HG02588 (cell line): ENCODE data around the gene DEGS1.
"Not testable (repeated sequence)": the region's sequence is repeated elsewhere in the genome, so short reads cannot be mapped to it uniquely, and the experiment has no call there.

Experiments
- ATAC-seq: cut with Tn5 transposase; IDR thresholded peaks from one replicate; pipeline ENCODE4 v1.9.1; 2021; ENCODE audit warnings: mild to moderate bottlenecking, moderate library complexity; ENCODE audit not compliant: unreplicated experiment

Gene DEGS1

DNA sequence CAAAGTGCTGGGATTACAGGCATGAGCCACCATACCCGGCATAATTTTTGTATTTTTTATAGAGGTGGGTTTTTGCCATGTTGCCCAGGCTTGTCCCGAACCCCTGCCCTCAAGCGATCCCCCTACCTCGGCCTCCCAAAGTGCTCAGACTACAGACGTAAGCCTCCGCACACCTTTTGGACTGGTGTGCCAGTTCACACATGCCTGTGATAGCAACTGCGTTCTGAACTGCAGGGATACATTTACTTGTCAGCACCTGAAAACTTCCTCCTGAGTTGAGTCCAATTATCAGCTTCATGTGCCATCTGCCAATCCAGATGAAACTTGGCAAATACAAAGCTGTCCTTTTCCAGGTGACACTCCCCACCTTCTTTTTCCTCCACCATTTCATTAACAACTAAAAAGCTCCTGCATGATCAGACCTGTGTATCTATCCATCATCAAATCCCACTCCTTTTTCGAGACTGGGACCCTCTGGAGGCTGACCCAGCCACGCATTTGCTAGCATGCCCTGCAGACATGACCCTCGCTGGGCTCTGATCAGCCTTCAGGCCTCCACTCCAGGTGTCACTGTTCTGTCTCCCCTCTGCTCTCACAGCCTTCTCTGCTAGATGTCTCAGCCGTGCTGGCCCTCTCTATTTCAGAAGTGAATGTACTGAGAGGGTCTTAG, 2.1 kb upstream of the DEGS1 start:
- no peak for ATAC-seq

DNA sequence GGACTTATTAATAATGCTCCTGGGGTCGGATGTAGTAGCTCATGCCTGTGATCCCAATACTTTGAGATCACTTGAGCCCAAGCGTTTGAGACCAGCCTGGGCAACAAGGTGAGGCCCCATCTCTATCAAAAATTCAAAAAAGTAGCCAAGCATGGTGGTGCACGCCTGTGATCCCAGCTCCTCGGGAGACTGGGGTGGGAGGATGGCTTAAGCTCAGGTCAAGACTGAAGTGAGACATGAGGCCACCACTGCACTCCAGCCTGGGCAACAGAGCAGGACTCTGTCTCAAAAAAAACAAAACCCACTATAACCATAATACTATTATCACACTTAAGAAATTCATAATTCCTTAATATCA, 1.6 kb upstream of the DEGS1 start:
- no peak for ATAC-seq

GRCh38 chr1:224182057-224182865, 779 bp upstream of the DEGS1 start:
- ATAC-seq = peak; percentile 27

- ATAC-seq = peak; percentile 58
These were observed 712 bp downstream of the DEGS1 start for GRCh38 chr1:224183591-224184312.

- ATAC-seq = no peak
These were observed 2.2 kb downstream of the DEGS1 start for GRCh38 chr1:224185208-224185607.

- no peak for ATAC-seq
These were observed 5.2 kb downstream of the DEGS1 start for GRCh38 chr1:224188286-224188685.

- ATAC-seq = no peak
These were observed 6.5 kb downstream of the DEGS1 start for GRCh38 chr1:224189561-224189960.

GRCh38 chr1:224192082-224192788, 9.2 kb downstream of the DEGS1 start:
- ATAC-seq = no peak

DNA sequence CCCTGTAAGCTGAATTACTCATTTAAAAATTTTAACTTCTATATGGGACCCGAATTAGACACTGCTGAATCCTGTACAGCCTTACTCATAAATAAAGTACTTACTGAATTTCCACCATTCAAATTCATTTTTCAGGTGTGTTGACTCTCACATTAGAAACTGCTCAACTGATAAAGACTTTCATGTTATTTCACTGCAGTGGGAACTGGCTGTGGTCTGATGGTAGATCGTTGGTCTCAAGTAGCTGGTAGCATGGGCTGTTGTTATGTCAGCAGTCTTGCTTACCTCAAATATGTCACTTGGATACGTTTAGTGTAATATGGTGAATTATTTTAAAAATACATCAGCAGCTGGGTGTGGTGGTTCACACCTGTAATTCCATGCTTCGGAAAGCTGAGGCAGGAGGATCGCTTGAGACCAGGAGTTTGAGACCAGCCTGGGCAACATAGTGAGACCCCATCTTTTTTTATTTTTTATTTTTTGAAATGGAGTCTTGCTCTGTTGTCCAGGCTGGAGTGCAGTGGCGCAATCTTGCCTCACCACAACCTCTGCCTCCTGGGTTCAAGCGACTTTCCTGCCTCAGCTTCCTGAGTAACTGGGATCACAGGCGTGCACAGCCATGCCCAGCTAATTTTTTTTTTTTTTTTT, 10.4 kb downstream of the DEGS1 start:
- ATAC-seq = no peak

DNA sequence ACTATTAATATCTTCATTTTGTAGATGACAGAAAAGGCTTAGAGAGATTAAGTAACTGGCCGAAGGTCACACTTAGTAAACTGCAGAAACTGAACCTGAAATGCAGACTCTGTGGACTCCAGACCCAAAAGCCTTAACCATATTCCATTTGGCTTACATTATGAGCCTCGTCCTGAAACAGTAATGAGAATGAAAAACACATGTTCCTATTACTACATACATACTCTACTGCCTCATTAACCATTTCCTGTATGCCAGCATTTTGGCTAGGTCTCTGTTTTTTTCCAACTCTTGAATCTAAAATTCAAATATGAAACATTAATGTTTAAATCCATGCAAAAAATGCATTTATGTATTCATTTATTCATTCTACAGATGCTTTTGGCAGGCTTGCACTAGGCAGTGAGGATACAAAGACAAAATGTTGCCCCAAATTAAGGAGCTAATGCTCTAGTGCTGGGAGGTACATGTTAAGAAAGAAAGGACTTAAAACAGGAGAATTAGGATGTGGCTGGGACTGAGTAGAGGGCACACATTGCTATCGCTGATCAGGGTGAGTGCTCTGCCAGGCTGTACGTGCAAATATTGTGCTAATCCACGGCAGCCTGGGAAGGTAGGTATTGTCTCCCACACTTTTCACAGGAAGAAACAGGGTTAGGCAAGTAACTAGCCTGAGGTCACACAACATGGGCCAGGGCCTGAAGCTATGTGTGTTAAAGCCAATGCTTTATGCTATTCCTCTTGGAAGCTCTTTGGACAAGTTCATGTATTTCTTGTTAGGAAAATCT, 14.0 kb downstream of the DEGS1 start:
- no peak for ATAC-seq

- ATAC-seq = no peak
These were observed 15.5 kb downstream of the DEGS1 start for GRCh38 chr1:224198572-224198971.

DNA sequence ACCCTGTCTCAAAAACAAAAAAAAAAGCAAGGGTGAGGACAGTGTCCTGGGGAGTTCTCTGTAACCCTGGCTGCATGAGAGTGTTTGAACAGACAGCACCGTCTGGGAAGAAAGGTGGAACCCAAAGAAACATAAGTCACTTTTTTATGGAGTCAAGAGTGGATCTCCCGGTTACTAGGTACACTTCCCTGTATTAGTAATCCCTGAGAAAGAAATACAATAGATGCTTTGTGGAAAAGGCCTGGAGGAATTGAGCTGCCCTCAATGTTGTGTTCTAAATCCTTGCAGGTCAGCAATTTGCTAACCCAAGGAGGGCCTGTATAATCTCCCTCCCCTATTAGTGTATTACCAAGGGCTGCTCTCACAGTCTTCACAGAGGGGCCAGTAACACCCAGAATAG, 16.6 kb downstream of the DEGS1 start:
- no peak for ATAC-seq

DNA sequence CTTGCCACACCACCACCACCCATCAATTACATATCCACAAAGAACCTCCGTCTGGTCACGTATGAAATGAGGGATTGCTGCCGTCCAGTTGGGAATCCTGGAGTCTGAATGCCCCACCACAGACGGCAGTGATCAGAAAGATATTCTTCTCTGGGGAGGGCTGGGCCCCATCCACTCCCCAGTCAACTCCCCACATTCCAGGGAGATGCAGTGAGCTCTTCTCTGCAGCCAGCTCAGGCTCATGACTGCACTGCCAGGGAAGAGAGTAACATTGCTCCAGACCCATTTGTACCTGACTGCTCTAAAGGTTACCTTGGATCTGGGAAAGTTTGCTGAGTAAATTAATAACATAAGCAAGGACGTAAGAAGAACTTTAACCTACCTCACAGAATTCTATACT, 18.3 kb downstream of the DEGS1 start:
- no peak for ATAC-seq

GRCh38 chr1:224201853-224202252, 18.8 kb downstream of the DEGS1 start:
- no peak for ATAC-seq

DNA sequence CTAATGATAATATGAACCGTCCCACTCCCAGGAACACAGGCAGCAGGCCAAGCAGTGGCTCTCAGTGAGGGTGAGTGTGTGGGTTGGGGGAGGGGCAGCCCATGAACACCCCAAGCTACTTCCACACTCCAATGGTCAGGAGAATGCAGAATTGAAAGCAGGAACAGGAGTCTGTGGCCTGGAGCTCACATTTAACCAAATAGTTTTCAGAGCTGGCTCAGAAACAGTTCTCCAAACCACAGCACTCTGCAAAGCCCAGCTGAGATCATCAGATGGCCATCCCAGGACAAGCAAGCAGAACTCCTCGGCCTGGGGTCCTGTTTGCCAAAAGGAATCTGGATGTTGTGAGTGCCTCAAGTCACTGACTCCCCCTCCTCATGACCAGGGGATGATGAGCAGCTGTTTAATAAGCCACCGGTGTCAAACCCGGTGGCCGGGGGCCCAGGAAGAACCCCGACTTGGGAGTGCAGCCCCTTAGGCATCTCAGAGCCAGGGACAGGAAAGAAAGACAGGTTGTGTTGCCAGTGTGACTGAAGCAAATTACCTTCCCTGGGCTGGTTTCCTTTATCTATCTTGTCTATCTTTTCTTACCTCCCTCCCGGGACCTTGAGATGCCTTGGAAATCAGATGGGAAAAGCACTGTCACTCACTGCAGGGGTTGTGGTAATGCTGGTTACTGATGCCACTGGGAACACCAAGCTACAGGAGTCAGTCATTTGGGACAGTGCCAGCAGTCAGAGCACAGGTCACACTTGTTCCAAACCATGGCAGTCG, 20.4 kb downstream of the DEGS1 start:
- ATAC-seq = no peak

- ATAC-seq = no peak
These were observed 22.4 kb downstream of the DEGS1 start for GRCh38 chr1:224205438-224205840.

GRCh38 chr1:224205931-224206538, 23.0 kb downstream of the DEGS1 start:
- not testable (repeated sequence) for ATAC-seq

GRCh38 chr1:224211206-224211962, 28.3 kb downstream of the DEGS1 start:
- no peak for ATAC-seq
